GM23248 (cell line): Measurements from ENCODE around the gene CCNYL1.

Experiments
- EZH2 ChIP-seq: fragments of 200-600 bp; sonication (generic); IDR thresholded peaks from 2 replicates; pipeline ENCODE4 v1.6.1; 2018; ENCODE audit warnings: antibody characterized with exemption, mild to moderate bottlenecking; ENCODE audit not compliant: insufficient read depth, poor library complexity, severe bottlenecking
- EZH2phosphoT487 ChIP-seq: fragments of 200-600 bp; sonication (generic); IDR thresholded peaks from 2 replicates; pipeline ENCODE4 v1.6.1; 2018; ENCODE audit warnings: antibody characterized with exemption, moderate library complexity, mild to moderate bottlenecking, low read depth; ENCODE audit not compliant: insufficient read depth

GRCh38 chr2:207662203-207662602, 49.2 kb upstream of the CCNYL1 start:
- no peak for TF ChIP-seq EZH2
- TF ChIP-seq EZH2phosphoT487: no peak
